ENCODE measurements around the gene DHRSX.

- no peak for TF ChIP-seq ZFX (IDR thresholded peaks at IDR 0.05)
- no peak for TF ChIP-seq CTCF (conservative IDR thresholded peaks at IDR 0.05)
Measured at GRCh38 chrX:2286731-2287130, 214.0 kb downstream of the DHRSX start.

Measured in C4-2B (cell line).